Vagina (tissue), 2 donors: ENCODE measurements around the gene CFI. TPM values are rescaled to one million over a fixed set of nuclear protein-coding genes. Genes with fewer than 3 reads are reported as not detected.

Source experiments
- DNase-seq, 2 donors: peaks; one replicate each; pipeline ENCODE4 v3.0.0-alpha.2; 2017; ENCODE audit errors: extremely low spot score in 2 of 2
- H3K27ac ChIP-seq: fragments of 200-600 bp; sonication (generic); one replicate; pipeline ENCODE4 v1.5.1; 2019
- H3K27me3 ChIP-seq: fragments of 200-600 bp; sonication (generic); one replicate; pipeline ENCODE4 v1.5.1; 2019
- H3K36me3 ChIP-seq, 2 donors: fragments of 200-600 bp; sonication (generic); one replicate each; pipeline ENCODE4 v1.5.1; 2017 to 2019
- H3K4me1 ChIP-seq: fragments of 200-600 bp; sonication (generic); one replicate; pipeline ENCODE4 v1.5.1; 2019
- H3K4me3 ChIP-seq, 2 donors: fragments of 200-600 bp; sonication (generic); 1 replicate in 1 of 2; 2 replicates in 1 of 2; pipeline ENCODE4 v1.5.1; 2016 to 2019
- H3K9me3 ChIP-seq: fragments of 200-600 bp; sonication (generic); one replicate; pipeline ENCODE4 v1.5.1; 2019
- POLR2A ChIP-seq, 2 donors: fragments of 450-650 bp; IDR thresholded peaks; one replicate each; pipeline ENCODE4 v1.6.1; 2017; ENCODE audit warnings: antibody characterized with exemption in 2 of 2, mild to moderate bottlenecking in 2 of 2, moderate library complexity in 2 of 2
- POLR2AphosphoS5 ChIP-seq, 2 donors: sonication (generic); formaldehyde crosslinking; IDR thresholded peaks; one replicate each; pipeline ENCODE4 v1.9.0; 2017; ENCODE audit warnings: antibody characterized with exemption in 2 of 2, mild to moderate bottlenecking in 2 of 2, low read depth in 1 of 2; ENCODE audit not compliant: insufficient read depth in 1 of 2
- intact Hi-C: fragments of 100-400 bp; cut with DNase I; formaldehyde crosslinking; loops from one replicate; pipeline ENCODE4 v1.15.1; 2023
- total RNA-seq: library from RNA; depleted of rRNA; stranded (reverse); fragments of >200 nt; gene quantifications from one replicate; pipeline ENCODE4 v1.2.3, GENCODE V29; 2016
- TF ChIP-seq, protein P1 (sequence below), 3 experiments: fragments of 450-650 bp in 2 of 3; fragments of 200-600 bp in 1 of 3; sonication (generic) in 1 of 3; IDR thresholded peaks; one replicate each; pipeline ENCODE4 v1.5.1; 2017 to 2019; ENCODE audit warnings: antibody characterized with exemption in 3 of 3, mild to moderate bottlenecking in 2 of 3, moderate library complexity in 2 of 3

CFI gene
- total RNA-seq, result 15.0 TPM

DNA sequence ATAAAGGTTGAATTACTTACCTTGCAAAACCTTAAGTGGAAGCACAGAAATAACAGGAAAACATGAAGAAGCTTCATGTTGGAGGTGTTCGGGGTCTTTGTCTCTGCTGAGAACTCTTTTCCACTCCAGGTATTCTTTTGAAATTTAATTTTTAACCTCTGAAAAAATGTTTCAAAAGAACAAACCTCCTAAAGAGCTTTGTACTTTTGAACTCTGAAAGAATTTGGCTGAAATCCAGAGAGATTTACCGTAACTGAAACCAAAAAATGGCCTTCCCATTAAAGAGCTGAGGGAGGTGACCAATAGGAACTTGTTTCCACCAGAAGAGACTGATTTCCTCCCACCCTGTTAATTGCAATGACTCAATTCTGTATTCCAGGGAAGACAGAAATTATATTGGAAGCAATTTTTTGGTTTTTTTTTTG, at the start of gene CFI:
Gene CFI, minus strand, starts transcription at position 105 of the 425 bp plus-strand sequence. Its CDS starts 28 bp downstream, at position 77.
- DNase-seq, result no peak
- peak within 1 kb of the TSS in 1 of 2 donors; percentile 14 for H3K4me3 ChIP-seq
- no peaks in the 10 kb centered on the region for H3K9me3 ChIP-seq
- TF ChIP-seq POLR2AphosphoS5 (IDR thresholded peaks at IDR 0.05; ENCODE audit: insufficient read depth in 1 of 2, low read depth in 1 of 2), result peak in 1 of 2 donors; percentile 61
- no peak for TF ChIP-seq POLR2A (IDR thresholded peaks at IDR 0.05)
- TF ChIP-seq, protein P1, sequence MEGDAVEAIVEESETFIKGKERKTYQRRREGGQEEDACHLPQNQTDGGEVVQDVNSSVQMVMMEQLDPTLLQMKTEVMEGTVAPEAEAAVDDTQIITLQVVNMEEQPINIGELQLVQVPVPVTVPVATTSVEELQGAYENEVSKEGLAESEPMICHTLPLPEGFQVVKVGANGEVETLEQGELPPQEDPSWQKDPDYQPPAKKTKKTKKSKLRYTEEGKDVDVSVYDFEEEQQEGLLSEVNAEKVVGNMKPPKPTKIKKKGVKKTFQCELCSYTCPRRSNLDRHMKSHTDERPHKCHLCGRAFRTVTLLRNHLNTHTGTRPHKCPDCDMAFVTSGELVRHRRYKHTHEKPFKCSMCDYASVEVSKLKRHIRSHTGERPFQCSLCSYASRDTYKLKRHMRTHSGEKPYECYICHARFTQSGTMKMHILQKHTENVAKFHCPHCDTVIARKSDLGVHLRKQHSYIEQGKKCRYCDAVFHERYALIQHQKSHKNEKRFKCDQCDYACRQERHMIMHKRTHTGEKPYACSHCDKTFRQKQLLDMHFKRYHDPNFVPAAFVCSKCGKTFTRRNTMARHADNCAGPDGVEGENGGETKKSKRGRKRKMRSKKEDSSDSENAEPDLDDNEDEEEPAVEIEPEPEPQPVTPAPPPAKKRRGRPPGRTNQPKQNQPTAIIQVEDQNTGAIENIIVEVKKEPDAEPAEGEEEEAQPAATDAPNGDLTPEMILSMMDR (IDR thresholded peaks at IDR 0.05), result no peak
- H3K36me3 ChIP-seq, result no peaks in the 10 kb centered on the region
- H3K27me3 ChIP-seq, result no peaks in the 10 kb centered on the region
- H3K4me1 ChIP-seq, result no peaks in the 10 kb centered on the region
- intact Hi-C loops, result no loop called here
- no peak within 1 kb of the TSS for H3K27ac ChIP-seq

DNA sequence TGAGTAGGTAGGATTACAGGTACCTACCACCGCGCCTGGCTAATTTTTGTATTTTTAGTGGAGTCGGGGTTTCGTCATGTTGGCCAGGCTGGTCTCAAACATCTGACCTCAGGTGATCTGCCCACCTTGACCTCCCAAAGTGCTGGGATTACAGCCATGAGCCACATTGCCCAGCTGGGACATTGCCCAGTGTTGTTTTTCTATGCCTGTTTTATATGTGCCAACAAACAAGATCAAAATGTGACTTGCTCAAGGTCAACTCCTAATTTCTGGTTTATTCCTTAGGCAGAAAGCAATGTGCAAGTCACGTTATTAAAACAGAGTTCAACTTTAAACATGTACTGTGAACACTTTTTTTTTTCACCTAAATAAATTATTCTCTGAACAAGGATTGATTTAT, 48.8 kb upstream of the CFI start:
- H3K27ac ChIP-seq, result no peak overlapping the region
- TF ChIP-seq, protein P1 (IDR thresholded peaks at IDR 0.05), result no peak
- no peak for TF ChIP-seq POLR2A (IDR thresholded peaks at IDR 0.05)
- H3K36me3 ChIP-seq, result no peaks in the 10 kb centered on the region
- no peaks in the 10 kb centered on the region for H3K4me1 ChIP-seq
- H3K27me3 ChIP-seq, result no peaks in the 10 kb centered on the region
- no peak for DNase-seq
- H3K4me3 ChIP-seq, result no peak overlapping the region
- intact Hi-C loops, result no loop called here
- H3K9me3 ChIP-seq, result no peaks in the 10 kb centered on the region

DNA sequence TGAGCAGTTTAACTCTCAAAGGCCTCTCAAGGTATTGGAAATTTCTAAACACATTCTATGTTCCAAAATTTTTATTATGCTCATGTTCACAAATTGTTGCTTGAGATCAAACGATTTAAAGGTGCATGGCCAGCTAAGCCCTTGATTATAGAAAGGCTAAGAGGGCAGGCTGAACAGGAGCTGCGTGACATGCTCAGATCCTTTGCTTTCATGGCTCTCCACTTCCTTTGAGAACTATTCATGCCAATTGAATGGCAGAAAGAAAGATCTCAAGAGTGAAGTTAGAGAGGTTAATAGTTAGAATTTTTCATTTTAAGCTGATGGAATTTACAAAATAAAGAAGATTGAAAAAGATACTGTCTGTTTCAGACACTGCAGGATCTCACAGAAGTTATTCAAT, 46.7 kb upstream of the CFI start:
- intact Hi-C loops, result no loop called here
- Histone ChIP-seq H3K36me3 (no peaks in the 10 kb centered on the region), H3K4me3 (no peak overlapping the region), H3K9me3 (no peaks in the 10 kb centered on the region), H3K4me1 (no peaks in the 10 kb centered on the region), H3K27ac (no peak overlapping the region), H3K27me3 (no peaks in the 10 kb centered on the region)
- no peak for DNase-seq
- TF ChIP-seq, protein P1 (IDR thresholded peaks at IDR 0.05), result no peak
- TF ChIP-seq POLR2AphosphoS5 (IDR thresholded peaks at IDR 0.05; ENCODE audit: insufficient read depth in 1 of 2, low read depth in 1 of 2) (no peak), POLR2A (IDR thresholded peaks at IDR 0.05) (no peak)

DNA sequence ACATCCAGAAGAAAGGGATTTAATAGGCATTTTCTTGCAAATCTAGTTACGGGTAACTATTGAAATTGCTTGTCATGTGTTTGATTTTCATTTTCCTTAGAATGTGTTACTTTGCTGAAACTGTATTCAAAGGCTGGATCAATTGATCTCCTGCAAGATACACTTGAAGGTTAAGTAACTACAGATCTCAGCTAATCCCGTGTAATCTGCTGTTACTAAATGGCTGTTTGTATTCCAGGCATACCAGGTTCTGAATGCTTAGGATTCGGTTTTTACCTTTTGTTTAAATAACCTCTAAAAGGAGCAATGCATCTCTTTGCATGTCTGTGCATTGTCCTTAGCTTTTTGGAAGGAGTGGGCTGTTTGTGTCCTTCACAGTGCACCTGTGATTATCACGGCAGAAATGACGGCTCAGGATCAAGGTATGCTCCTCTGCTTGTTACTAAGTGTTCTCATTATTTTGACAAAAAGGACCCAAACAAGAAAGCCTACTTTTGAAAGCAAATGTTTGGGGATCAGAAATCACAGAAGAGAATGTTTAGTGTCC, 46.2 kb upstream of the CFI start, which contains the start of gene LRIT3:
Gene LRIT3, plus strand, starts transcription at position 212 of the 547 bp plus-strand sequence. Its CDS starts 95 bp downstream, at position 307.
- intact Hi-C loops, result no loop called here
- TF ChIP-seq POLR2A (IDR thresholded peaks at IDR 0.05) (no peak), POLR2AphosphoS5 (IDR thresholded peaks at IDR 0.05; ENCODE audit: insufficient read depth in 1 of 2, low read depth in 1 of 2) (no peak)
- TF ChIP-seq, protein P1 (IDR thresholded peaks at IDR 0.05), result no peak
- Histone ChIP-seq H3K27me3 (no peaks in the 10 kb centered on the region), H3K9me3 (no peaks in the 10 kb centered on the region), H3K36me3 (no peaks in the 10 kb centered on the region), H3K4me1 (no peaks in the 10 kb centered on the region), H3K4me3 (no peak within 1 kb of the TSS), H3K27ac (no peak within 1 kb of the TSS)
- DNase-seq, result no peak

DNA sequence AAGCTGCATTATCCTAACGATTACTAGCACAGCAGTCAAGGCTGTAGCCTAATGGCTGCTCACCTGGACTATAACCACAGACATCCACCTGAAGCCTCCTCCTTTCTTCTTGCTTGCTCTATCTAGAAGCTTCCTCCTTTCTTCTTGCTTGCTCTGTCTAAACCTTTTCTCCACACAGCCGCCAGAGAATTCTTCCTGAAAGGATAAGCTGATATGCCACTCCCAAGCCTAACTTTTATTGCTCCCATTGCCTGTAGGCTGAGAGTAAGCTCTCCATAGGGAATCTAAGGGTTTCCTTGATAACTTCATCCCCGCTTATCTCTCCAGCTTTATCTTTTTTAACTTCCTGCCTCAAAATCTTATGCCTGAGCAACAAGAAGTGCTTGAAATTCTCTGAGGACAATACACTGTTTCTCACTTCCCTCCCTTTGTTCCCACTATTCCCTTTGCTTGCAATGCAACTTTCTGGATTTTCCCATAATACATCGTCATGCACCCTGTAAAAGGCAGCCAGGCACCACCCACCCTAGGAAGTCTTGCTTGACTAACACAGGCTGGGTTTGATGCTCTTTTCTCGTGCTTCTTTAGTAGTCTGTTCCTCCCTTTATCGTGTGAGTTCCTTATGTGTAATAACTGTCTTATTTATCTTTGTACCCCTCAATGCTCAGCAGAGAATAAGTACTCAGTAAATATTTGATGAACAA, 44.7 kb upstream of the CFI start:
- intact Hi-C loops, result no loop called here
- Histone ChIP-seq H3K4me3 (no peak overlapping the region), H3K27ac (no peak overlapping the region), H3K27me3 (no peaks in the 10 kb centered on the region), H3K36me3 (no peaks in the 10 kb centered on the region), H3K9me3 (no peaks in the 10 kb centered on the region), H3K4me1 (no peaks in the 10 kb centered on the region)
- no peak for TF ChIP-seq POLR2A (IDR thresholded peaks at IDR 0.05)
- TF ChIP-seq, protein P1 (IDR thresholded peaks at IDR 0.05), result no peak
- no peak for TF ChIP-seq POLR2AphosphoS5 (IDR thresholded peaks at IDR 0.05; ENCODE audit: insufficient read depth in 1 of 2, low read depth in 1 of 2)
- DNase-seq, result no peak
